OCI-LY3 (cell line): ENCODE measurements around the gene CLSTN2.

ENCODE experiments used
- H2AFZ ChIP-seq: fragments of 200-600, 300-600 bp; shearing (Covaris generic); 2 replicates; pipeline ENCODE4 v1.6.0; 2014; ENCODE audit warnings: antibody characterized with exemption, low read depth, low read length
- H3K27ac ChIP-seq: fragments of 200-600, 300-600 bp; sonication (generic); 2 replicates; pipeline ENCODE4 v1.5.1; 2014; ENCODE audit warnings: mild to moderate bottlenecking, low read length, moderate library complexity, mixed read lengths
- H3K27me3 ChIP-seq: fragments of 200-600, 300-600 bp; sonication (generic); 2 replicates; pipeline ENCODE4 v1.6.1; 2014; ENCODE audit warnings: low read depth, low read length, mixed read lengths
- H3K36me3 ChIP-seq: fragments of 200-600, 300-600 bp; sonication (generic); replicated peaks from 2 replicates; pipeline ENCODE3; 2014; ENCODE audit warnings: low read depth, low read length, mixed read lengths
- H3K4me1 ChIP-seq: fragments of 300-600, 200-600 bp; sonication (generic); 2 replicates; pipeline ENCODE4 v1.6.1; 2014; ENCODE audit warnings: low read length, mixed read lengths
- H3K4me2 ChIP-seq: fragments of 200-600, 300-600 bp; sonication (generic); 2 replicates; pipeline ENCODE4 v1.6.1; 2014; ENCODE audit warnings: low read length, mixed read lengths
- H3K4me3 ChIP-seq: fragments of 300-600, 200-600 bp; sonication (generic); 2 replicates; pipeline ENCODE4 v1.5.1; 2014; ENCODE audit warnings: antibody characterized with exemption, mild to moderate bottlenecking, low read length, moderate library complexity
- H3K79me2 ChIP-seq: fragments of 300-600, 200-600 bp; shearing (Covaris generic); 2 replicates; pipeline ENCODE4 v1.6.1; 2014; ENCODE audit warnings: mild to moderate bottlenecking, low read length, mixed read lengths
- H3K9ac ChIP-seq: fragments of 300-600, 200-600 bp; shearing (Covaris generic); 2 replicates; pipeline ENCODE4 v1.6.0; 2014; ENCODE audit warnings: mild to moderate bottlenecking, low read length, moderate library complexity
- H3K9me3 ChIP-seq: fragments of 200-600, 300-600 bp; shearing (Covaris generic); 2 replicates; pipeline ENCODE4 v1.6.1; 2014; ENCODE audit warnings: low read length, mixed read lengths; ENCODE audit not compliant: insufficient read depth
- H4K20me1 ChIP-seq: fragments of 200-600, 300-600 bp; sonication (generic); 2 replicates; pipeline ENCODE4 v1.6.1; 2016; ENCODE audit warnings: low read length, mixed read lengths; ENCODE audit not compliant: insufficient read depth
- EZH2phosphoT487 ChIP-seq: fragments of 200-600 bp; shearing (Covaris generic); IDR thresholded peaks from 2 replicates; pipeline ENCODE4 v1.6.1; 2018; ENCODE audit warnings: antibody characterized with exemption, mixed run types, low read depth
- TF ChIP-seq, protein P1 (sequence below): fragments of 200-600, 300-600 bp; sonication (generic); IDR thresholded peaks from 2 replicates; pipeline ENCODE4 v1.5.1; 2014; ENCODE audit warnings: antibody characterized with exemption, low read length, low read depth

CLSTN2 gene

GRCh38 chr3:140570602-140571001, 635.6 kb downstream of the CLSTN2 start:
- no peaks in the 10 kb centered on the region for H3K27me3 ChIP-seq
- no peak overlapping the region for H3K27ac ChIP-seq
- no peak overlapping the region for H2AFZ ChIP-seq
- no peak overlapping the region for H3K4me2 ChIP-seq
- H3K9ac ChIP-seq: no peak overlapping the region
- H3K4me3 ChIP-seq: no peak overlapping the region
- no peaks in the 10 kb centered on the region for H3K36me3 ChIP-seq
- H3K79me2 ChIP-seq: no peaks in the 10 kb centered on the region
- H4K20me1 ChIP-seq: no peaks in the 10 kb centered on the region
- peaks cover 21% of the 10 kb centered on the region for H3K4me1 ChIP-seq
- no peaks in the 10 kb centered on the region for H3K9me3 ChIP-seq
- no peak for TF ChIP-seq EZH2phosphoT487
- TF ChIP-seq, protein P1, sequence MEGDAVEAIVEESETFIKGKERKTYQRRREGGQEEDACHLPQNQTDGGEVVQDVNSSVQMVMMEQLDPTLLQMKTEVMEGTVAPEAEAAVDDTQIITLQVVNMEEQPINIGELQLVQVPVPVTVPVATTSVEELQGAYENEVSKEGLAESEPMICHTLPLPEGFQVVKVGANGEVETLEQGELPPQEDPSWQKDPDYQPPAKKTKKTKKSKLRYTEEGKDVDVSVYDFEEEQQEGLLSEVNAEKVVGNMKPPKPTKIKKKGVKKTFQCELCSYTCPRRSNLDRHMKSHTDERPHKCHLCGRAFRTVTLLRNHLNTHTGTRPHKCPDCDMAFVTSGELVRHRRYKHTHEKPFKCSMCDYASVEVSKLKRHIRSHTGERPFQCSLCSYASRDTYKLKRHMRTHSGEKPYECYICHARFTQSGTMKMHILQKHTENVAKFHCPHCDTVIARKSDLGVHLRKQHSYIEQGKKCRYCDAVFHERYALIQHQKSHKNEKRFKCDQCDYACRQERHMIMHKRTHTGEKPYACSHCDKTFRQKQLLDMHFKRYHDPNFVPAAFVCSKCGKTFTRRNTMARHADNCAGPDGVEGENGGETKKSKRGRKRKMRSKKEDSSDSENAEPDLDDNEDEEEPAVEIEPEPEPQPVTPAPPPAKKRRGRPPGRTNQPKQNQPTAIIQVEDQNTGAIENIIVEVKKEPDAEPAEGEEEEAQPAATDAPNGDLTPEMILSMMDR: no peak

DNA sequence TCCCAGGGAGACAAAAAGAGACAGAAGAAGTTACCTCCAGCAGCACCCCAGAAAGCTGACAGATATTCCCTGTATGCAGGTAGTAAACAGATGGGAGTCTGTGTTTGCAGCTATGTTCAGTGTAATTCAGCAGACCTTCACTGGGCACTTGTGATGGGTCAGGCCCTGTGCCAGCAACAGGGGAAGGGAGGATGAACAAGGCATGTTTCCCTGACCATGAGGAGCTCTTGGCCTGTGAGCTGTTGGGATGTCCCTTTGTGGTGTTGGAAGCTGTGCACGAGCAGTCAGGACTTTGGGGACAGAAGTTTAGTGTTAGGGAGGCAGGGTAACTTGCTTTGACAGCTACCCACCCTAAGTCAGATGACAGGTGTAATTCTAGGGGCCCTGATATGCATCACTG, 636.9 kb downstream of the CLSTN2 start:
- no peak for TF ChIP-seq EZH2phosphoT487
- TF ChIP-seq, protein P1: no peak
- no peak overlapping the region for H3K27ac ChIP-seq
- no peaks in the 10 kb centered on the region for H4K20me1 ChIP-seq
- peaks cover 21% of the 10 kb centered on the region for H3K4me1 ChIP-seq
- H3K27me3 ChIP-seq: no peaks in the 10 kb centered on the region
- no peak overlapping the region for H3K9ac ChIP-seq
- no peak overlapping the region for H3K4me2 ChIP-seq
- H3K9me3 ChIP-seq: no peaks in the 10 kb centered on the region
- no peaks in the 10 kb centered on the region for H3K79me2 ChIP-seq
- no peaks in the 10 kb centered on the region for H3K36me3 ChIP-seq
- H3K4me3 ChIP-seq: no peak overlapping the region
- H2AFZ ChIP-seq: no peak overlapping the region

GRCh38 chr3:140572334-140572733, 637.3 kb downstream of the CLSTN2 start:
- Histone ChIP-seq H3K27ac (no peak overlapping the region), H3K4me2 (no peak overlapping the region)
- no peak for TF ChIP-seq EZH2phosphoT487
- TF ChIP-seq, protein P1: peak; percentile 22; the same call in 1 of the 2 replicates

DNA sequence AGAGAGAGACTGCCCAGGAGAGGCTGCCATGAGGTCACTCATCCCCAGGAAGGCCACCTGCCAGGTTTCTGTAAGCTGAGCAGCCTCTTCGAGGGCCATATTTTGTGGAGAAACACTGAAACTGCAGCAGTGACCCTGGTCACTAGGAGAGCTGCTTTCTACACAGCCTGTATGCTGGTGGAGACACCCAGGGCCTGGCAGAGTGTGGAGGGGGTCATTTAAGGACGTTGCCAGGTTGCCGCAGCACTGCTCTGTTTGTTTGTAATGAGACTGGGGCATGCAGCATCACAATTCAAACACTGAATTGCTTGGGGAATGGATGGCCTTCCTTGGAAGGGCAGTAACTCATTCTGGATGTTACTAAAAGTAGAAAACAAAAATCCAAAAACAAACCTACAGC, 638.0 kb downstream of the CLSTN2 start:
- TF ChIP-seq, protein P1: no peak
- no peak for TF ChIP-seq EZH2phosphoT487
- Histone ChIP-seq H3K4me2 (no peak overlapping the region), H3K79me2 (no peaks in the 10 kb centered on the region), H3K9ac (no peak overlapping the region), H4K20me1 (no peaks in the 10 kb centered on the region), H3K36me3 (no peaks in the 10 kb centered on the region), H3K4me1 (peaks cover 21% of the 10 kb centered on the region), H3K4me3 (no peak overlapping the region), H3K27me3 (no peaks in the 10 kb centered on the region), H3K27ac (no peak overlapping the region), H2AFZ (no peak overlapping the region), H3K9me3 (no peaks in the 10 kb centered on the region)

More at GRCh38 chr3:140572334-140572733, 637.3 kb downstream of the CLSTN2 start:
- Histone ChIP-seq H3K79me2 (no peaks in the 10 kb centered on the region), H3K27me3 (no peaks in the 10 kb centered on the region), H3K4me3 (no peak overlapping the region), H4K20me1 (no peaks in the 10 kb centered on the region), H3K9me3 (no peaks in the 10 kb centered on the region), H2AFZ (no peak overlapping the region), H3K4me1 (peaks cover 21% of the 10 kb centered on the region), H3K36me3 (no peaks in the 10 kb centered on the region), H3K9ac (no peak overlapping the region)
